ENCODE measurements around the gene ITLN1.

The ITLN1 gene

DNA sequence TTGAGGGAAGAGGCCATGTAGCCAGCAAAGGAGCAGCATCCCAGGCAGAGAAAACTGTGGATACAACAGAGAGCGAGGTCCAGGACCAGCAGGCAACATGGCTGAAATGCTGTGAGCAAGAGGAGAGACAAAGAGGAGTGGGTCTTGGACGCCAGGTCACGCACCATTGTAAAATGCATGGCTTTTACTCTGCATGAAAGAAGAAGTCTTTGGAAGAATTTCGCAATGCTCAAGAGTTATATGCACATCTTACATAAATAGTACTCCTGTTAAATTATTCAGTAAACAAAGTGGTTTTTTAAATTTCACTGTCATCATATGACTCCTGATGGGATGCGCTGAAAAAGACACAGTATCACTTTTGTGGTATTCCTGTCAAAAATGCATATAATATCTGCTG, 25.8 kb downstream of the ITLN1 start:
- DNase-seq (ENCODE audit: insufficient read length, low spot score): no peak

DNA sequence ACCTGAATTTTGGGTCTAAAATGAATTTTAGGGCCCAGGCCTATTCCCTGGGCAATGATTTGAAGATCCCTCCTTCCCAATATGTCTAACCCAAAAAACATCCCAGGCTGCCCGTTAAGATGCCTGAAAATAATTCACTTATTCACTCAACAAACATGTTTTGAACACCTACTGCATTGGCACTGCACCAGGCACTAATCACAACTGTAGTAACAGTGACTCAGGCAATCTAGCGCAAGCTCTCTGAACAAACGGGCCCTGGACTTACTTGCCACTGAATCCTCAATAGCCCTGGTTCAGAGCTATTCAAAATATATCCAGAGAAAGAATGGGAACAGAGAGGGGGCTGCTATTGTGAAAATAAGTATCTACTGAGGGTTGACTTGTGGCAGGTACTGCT, 26.5 kb downstream of the ITLN1 start:
- FAIRE-seq (no peak), DNase-seq (ENCODE audit: insufficient read length, low spot score) (no peak)
- TF ChIP-seq PAX5 (IDR thresholded peaks at IDR 0.05; ENCODE audit: insufficient read depth, low read length, severe bottlenecking): no peak

More for the DNA sequence above, 25.8 kb downstream of the ITLN1 start:
- FAIRE-seq: no peak
- TF ChIP-seq POU2F2 (IDR thresholded peaks at IDR 0.05; ENCODE audit: low read depth, low read length) (no peak), TAF1 (IDR thresholded peaks at IDR 0.05; ENCODE audit: low read depth, low read length) (no peak), SPI1 (IDR thresholded peaks at IDR 0.05; ENCODE audit: low read depth, low read length) (no peak), PAX5 (IDR thresholded peaks at IDR 0.05; ENCODE audit: insufficient read depth, low read length, severe bottlenecking) (no peak), POLR2A (IDR thresholded peaks at IDR 0.05; ENCODE audit: low read depth, low read length) (no peak)

DNA sequence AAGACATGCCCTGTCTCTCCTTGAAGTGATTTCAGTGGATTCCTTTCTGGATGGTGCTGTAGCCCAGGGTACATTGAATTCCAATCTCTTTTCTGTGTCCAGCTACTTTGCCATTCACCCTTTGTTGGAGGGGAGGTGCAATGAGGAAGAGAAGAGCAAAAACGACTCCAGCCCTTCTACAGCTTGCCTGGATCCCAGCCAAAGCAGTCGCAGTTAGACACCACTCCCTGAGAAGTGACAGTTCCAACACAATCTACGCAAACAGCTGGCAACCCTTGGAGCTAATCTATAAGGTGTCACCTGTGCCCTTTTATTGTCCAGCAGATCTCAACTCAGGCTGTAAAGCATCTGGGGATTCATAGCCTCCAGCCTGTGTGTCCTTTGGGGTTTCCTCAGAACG, 26.9 kb downstream of the ITLN1 start:
- FAIRE-seq: no peak

DNA sequence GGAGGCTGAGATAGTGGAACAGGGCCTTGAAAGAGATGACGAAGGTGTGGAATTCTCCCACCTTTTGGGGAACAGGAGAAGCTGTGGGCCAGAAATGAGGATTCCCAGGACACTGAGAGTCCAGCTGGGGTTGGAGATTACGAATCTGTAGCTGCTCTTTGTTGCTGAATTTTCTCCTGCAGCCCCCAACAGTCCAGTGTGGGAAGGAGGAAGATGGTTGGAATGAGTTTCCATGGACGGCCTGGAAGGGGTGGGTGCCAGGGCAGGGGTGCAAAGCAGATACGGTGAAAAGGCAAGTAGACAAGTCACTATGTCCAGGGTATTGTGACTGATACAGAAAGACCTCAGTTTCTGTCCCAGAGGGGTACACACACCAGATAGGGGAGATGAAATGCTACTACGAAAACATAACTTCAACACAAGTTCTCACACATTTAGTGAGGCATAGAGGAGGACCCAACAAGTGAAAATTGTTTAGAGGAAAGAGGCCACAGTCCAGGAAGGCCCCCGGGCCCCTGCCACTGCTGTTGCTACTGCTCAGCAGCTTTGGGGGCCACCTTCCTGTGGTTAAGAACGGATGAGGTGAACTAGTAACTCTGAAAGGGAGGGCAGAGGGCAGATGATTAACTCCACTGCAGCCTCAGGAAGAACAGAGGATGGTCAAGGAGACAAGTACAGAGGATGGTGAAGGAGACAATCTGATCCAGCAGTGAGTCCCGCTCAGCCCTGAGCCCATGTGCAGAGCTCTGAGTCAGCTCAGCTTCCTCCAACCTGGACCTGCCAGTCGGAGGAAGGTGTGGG, 29.6 kb downstream of the ITLN1 start:
- FAIRE-seq (peak; percentile 82), DNase-seq (ENCODE audit: insufficient read length, low spot score) (no peak)
- no peak for TF ChIP-seq POU2F2 (IDR thresholded peaks at IDR 0.05; ENCODE audit: low read depth, low read length)
- TF ChIP-seq TAF1 (IDR thresholded peaks at IDR 0.05; ENCODE audit: low read depth, low read length): no peak
- TF ChIP-seq POLR2A (IDR thresholded peaks at IDR 0.05; ENCODE audit: low read depth, low read length): no peak
- no peak for TF ChIP-seq PAX5 (IDR thresholded peaks at IDR 0.05; ENCODE audit: insufficient read depth, low read length, severe bottlenecking)
- no peak for TF ChIP-seq SPI1 (IDR thresholded peaks at IDR 0.05; ENCODE audit: low read depth, low read length)
- TF ChIP-seq POLR2AphosphoS5 (IDR thresholded peaks at IDR 0.05; ENCODE audit: low read depth, low read length): no peak

More for the DNA sequence above, 26.9 kb downstream of the ITLN1 start:
- TF ChIP-seq TAF1 (IDR thresholded peaks at IDR 0.05; ENCODE audit: low read depth, low read length) (no peak), SPI1 (IDR thresholded peaks at IDR 0.05; ENCODE audit: low read depth, low read length) (no peak), POLR2AphosphoS5 (IDR thresholded peaks at IDR 0.05; ENCODE audit: low read depth, low read length) (no peak)
- no peak for DNase-seq (ENCODE audit: insufficient read length, low spot score)

DNA sequence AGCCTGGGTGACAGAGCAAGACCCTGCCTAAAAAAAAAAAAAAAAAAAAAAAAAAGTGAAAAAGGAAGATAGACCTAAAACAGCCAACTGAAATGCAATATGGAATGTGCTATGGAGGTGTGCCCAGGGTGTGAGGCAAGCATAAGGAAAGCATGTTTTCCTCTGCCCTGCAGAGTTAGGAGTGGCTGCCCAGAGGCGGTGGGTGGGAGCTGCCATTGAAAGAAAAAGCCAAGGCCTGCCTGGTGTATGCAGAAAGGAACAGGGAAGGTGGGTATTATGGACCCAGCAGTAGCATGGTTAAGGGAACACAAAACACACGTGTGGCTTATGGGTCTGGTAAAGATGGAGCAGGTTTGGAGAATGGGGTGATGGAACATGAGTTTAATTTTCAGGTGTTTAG, 31.2 kb downstream of the ITLN1 start:
- TF ChIP-seq POLR2AphosphoS5 (IDR thresholded peaks at IDR 0.05; ENCODE audit: low read depth, low read length): no peak
- TF ChIP-seq SPI1 (IDR thresholded peaks at IDR 0.05; ENCODE audit: low read depth, low read length): no peak
- no peak for TF ChIP-seq POLR2A (IDR thresholded peaks at IDR 0.05; ENCODE audit: low read depth, low read length)
- no peak for TF ChIP-seq POU2F2 (IDR thresholded peaks at IDR 0.05; ENCODE audit: low read depth, low read length)
- no peak for TF ChIP-seq TAF1 (IDR thresholded peaks at IDR 0.05; ENCODE audit: low read depth, low read length)
- no peak for TF ChIP-seq PAX5 (IDR thresholded peaks at IDR 0.05; ENCODE audit: insufficient read depth, low read length, severe bottlenecking)
- no peak for DNase-seq (ENCODE audit: insufficient read length, low spot score)
- FAIRE-seq: no peak

DNA sequence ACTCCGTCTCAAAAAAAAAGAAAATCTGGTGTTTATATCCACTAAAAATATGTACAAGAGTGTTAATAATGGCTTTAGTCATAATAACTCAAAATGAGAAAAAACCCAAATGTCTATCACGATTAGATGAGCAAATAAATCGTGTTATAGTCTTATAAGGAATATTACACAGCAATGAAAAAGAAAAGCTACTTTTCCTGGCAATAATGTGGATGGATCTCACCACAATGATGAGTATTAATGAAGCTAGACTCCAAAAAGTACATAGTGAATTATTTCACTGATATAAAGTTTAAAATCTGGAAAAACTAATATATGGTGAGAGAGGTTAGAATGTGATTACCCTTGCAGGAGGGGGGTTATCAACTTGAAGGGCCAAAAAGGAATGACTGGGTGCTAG, 32.0 kb downstream of the ITLN1 start:
- FAIRE-seq: no peak
- TF ChIP-seq TAF1 (IDR thresholded peaks at IDR 0.05; ENCODE audit: low read depth, low read length) (no peak), POU2F2 (IDR thresholded peaks at IDR 0.05; ENCODE audit: low read depth, low read length) (no peak), POLR2A (IDR thresholded peaks at IDR 0.05; ENCODE audit: low read depth, low read length) (no peak), SPI1 (IDR thresholded peaks at IDR 0.05; ENCODE audit: low read depth, low read length) (no peak), PAX5 (IDR thresholded peaks at IDR 0.05; ENCODE audit: insufficient read depth, low read length, severe bottlenecking) (no peak), POLR2AphosphoS5 (IDR thresholded peaks at IDR 0.05; ENCODE audit: low read depth, low read length) (no peak)
- DNase-seq (ENCODE audit: insufficient read length, low spot score): no peak

DNA sequence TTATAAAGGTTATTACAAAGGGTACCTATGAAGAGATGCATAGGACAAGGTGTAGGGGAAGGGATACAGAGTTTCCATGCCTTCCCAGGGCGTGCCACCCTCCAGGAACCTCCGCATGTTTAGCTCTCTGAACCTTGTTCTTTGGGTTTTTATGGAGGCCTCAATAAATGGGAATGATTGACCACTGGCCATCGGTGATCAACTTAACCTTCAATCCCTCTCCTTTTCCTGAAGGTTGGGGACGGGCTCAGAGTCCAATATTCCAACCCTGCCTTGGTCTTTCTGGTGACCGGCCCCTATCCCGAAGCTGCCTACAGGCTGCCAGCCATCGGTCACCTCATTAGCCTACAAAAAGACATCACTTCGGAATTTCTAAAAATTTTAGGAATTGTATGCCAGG, 34.0 kb downstream of the ITLN1 start:
- FAIRE-seq (no peak), DNase-seq (ENCODE audit: insufficient read length, low spot score) (no peak)
- TF ChIP-seq POLR2A (IDR thresholded peaks at IDR 0.05; ENCODE audit: low read depth, low read length) (no peak), PAX5 (IDR thresholded peaks at IDR 0.05; ENCODE audit: insufficient read depth, low read length, severe bottlenecking) (no peak), POU2F2 (IDR thresholded peaks at IDR 0.05; ENCODE audit: low read depth, low read length) (no peak), SPI1 (IDR thresholded peaks at IDR 0.05; ENCODE audit: low read depth, low read length) (no peak), TAF1 (IDR thresholded peaks at IDR 0.05; ENCODE audit: low read depth, low read length) (no peak), POLR2AphosphoS5 (IDR thresholded peaks at IDR 0.05; ENCODE audit: low read depth, low read length) (no peak)

DNA sequence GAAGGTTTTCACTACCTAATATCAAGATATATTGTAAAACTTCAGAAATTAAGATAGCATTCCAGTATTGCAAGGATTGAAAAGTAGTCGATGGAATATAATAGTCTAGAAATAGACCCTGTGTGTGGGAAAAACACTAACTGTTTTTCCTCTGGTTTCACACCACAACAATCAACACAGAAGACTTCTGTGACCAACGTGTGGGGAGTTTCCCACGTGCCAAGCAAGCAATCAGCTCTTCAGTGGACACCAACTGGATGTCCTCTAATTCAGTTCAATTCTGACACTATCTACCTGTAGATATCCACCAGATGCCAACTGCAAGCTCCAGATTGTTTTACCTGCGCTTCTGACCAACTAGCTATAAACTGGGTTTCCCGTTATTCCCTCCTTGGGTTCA, 34.4 kb downstream of the ITLN1 start:
- no peak for TF ChIP-seq POLR2AphosphoS5 (IDR thresholded peaks at IDR 0.05; ENCODE audit: low read depth, low read length)
- TF ChIP-seq TAF1 (IDR thresholded peaks at IDR 0.05; ENCODE audit: low read depth, low read length): no peak
- no peak for FAIRE-seq
- DNase-seq (ENCODE audit: insufficient read length, low spot score): no peak

DNA sequence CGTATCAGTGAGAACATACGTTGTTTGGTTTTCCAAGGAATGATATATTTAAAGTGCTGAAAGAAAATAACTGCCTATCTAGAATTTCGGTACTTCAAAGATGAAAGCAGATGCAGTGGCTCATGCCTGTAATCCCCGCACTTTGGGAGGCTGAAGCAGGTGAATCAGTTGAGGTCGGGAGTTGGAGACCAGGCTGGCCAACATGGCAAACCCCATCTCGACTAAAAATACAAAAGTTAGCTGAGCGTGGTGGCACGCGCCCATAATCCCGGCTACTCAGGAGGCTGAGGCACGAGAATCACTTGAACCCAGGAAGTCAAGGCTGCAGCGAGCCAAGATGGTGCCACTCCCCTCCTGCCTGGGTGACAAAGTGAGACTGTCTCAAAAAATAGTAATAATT, 38.7 kb downstream of the ITLN1 start:
- DNase-seq (ENCODE audit: insufficient read length, low spot score): no peak
- no peak for TF ChIP-seq POU2F2 (IDR thresholded peaks at IDR 0.05; ENCODE audit: low read depth, low read length)
- no peak for TF ChIP-seq TAF1 (IDR thresholded peaks at IDR 0.05; ENCODE audit: low read depth, low read length)
- no peak for TF ChIP-seq SPI1 (IDR thresholded peaks at IDR 0.05; ENCODE audit: low read depth, low read length)
- no peak for TF ChIP-seq POLR2A (IDR thresholded peaks at IDR 0.05; ENCODE audit: low read depth, low read length)
- no peak for TF ChIP-seq POLR2AphosphoS5 (IDR thresholded peaks at IDR 0.05; ENCODE audit: low read depth, low read length)
- TF ChIP-seq PAX5 (IDR thresholded peaks at IDR 0.05; ENCODE audit: insufficient read depth, low read length, severe bottlenecking): no peak
- no peak for FAIRE-seq

DNA sequence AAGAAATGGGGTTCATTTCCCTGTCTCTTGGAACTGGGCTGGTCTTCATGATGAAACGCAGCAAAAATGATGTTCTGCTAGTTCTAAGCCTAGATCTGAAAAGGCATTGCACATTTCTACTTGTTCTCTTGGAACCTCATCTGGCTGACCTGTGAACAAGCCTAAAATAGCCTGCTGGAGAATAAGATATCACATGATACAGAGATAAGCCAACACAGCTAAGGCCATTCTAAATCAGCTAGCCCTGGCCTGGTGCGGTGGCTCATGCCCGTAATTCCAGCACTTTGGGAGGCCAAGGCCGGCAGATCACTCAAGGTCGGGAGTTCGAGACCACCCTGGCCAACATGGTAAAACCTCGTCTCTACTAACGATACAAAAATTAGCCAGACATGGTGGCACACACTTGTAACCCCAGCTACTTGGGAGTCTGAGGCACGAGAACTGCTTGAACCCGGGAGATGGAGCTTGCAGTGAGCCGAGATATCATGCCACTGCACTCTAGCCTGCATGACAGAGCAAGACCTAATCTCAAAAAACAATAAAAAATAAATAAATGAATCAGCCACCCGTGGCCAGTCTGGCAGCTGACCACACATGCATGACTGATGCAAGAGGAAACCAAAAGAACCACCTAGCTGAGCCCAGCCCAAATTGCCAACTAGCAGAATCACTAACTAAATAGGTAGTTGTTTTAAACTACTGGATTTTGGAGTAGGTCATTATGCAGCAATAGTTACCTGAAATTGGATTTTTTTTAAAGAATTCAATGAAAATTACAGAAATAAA, 40.3 kb downstream of the ITLN1 start:
- TF ChIP-seq POLR2AphosphoS5 (IDR thresholded peaks at IDR 0.05; ENCODE audit: low read depth, low read length): no peak
- TF ChIP-seq POU2F2 (IDR thresholded peaks at IDR 0.05; ENCODE audit: low read depth, low read length): no peak
- TF ChIP-seq TAF1 (IDR thresholded peaks at IDR 0.05; ENCODE audit: low read depth, low read length): no peak
- no peak for TF ChIP-seq POLR2A (IDR thresholded peaks at IDR 0.05; ENCODE audit: low read depth, low read length)
- TF ChIP-seq PAX5 (IDR thresholded peaks at IDR 0.05; ENCODE audit: insufficient read depth, low read length, severe bottlenecking): no peak
- no peak for TF ChIP-seq SPI1 (IDR thresholded peaks at IDR 0.05; ENCODE audit: low read depth, low read length)
- DNase-seq (ENCODE audit: insufficient read length, low spot score) (no peak), FAIRE-seq (no peak)
